Neural cell (in vitro differentiated cells): ENCODE measurements around the gene ESCO1.
"Not testable (repeated sequence)": the region's sequence is repeated elsewhere in the genome, so short reads cannot be mapped to it uniquely, and the experiment has no call there.

ENCODE experiments used
- CTCF ChIP-seq: fragments of 450-650 bp; IDR thresholded peaks from 2 replicates; pipeline ENCODE4 v1.5.1; 2014; ENCODE audit warnings: antibody characterized with exemption, mild to moderate bottlenecking, moderate library complexity; ENCODE audit not compliant: poor library complexity, severe bottlenecking
- EP300 ChIP-seq: fragments of 450-650 bp; conservative IDR thresholded peaks from 2 replicates; pipeline ENCODE4 v1.6.1; 2014; ENCODE audit warnings: antibody characterized with exemption, mild to moderate bottlenecking, moderate library complexity; ENCODE audit not compliant: poor library complexity, severe bottlenecking
- EZH2 ChIP-seq: fragments of 200-600, 300-800 bp; shearing (Covaris generic), sonication (generic); IDR thresholded peaks from 2 replicates; pipeline ENCODE4 v1.6.1; 2014; ENCODE audit warnings: antibody characterized with exemption, low read length, borderline replicate concordance, mild to moderate bottlenecking; ENCODE audit not compliant: insufficient read depth, poor library complexity, severe bottlenecking
- RAD21 ChIP-seq: fragments of 450-650 bp; conservative IDR thresholded peaks from 2 replicates; pipeline ENCODE4 v1.6.1; 2014; ENCODE audit warnings: antibody characterized with exemption, mild to moderate bottlenecking, moderate library complexity

- not testable (repeated sequence) for TF ChIP-seq CTCF, EP300, EZH2, RAD21
Measured at GRCh38 chr18:21592361-21592760, 8.1 kb downstream of the ESCO1 start.
